CD14-positive monocyte (primary cell): ENCODE measurements around the gene LNX2. TPM values are rescaled to one million over a fixed set of nuclear protein-coding genes. Genes with fewer than 3 reads are reported as not detected.

Experiments
- DNase-seq, 3 donors: peaks; one replicate each; pipeline ENCODE4 v3.0.0-alpha.2; 2011 to 2022
- H2AFZ ChIP-seq: 2 replicates; pipeline ENCODE4 v1.6.0; 2012; ENCODE audit warnings: mild to moderate bottlenecking, low read depth, low read length, inconsistent platforms; ENCODE audit not compliant: insufficient read depth, poor library complexity, severe bottlenecking
- H3K27ac ChIP-seq, 2 donors: 1 replicate in 1 of 2; 2 replicates in 1 of 2; pipeline ENCODE4 v1.5.1; 2012 to 2013; ENCODE audit warnings: low read length in 2 of 2, control low read depth in 1 of 2, inconsistent platforms in 1 of 2, low read depth in 1 of 2, mild to moderate bottlenecking in 1 of 2
- H3K27me3 ChIP-seq, 2 donors: one replicate each; pipeline versions ENCODE4 v1.6.0 to v1.6.1; 2011 to 2013; ENCODE audit warnings: low read length in 2 of 2; ENCODE audit not compliant: control insufficient read depth in 2 of 2, insufficient read depth in 2 of 2
- H3K36me3 ChIP-seq, 2 donors: replicated peaks in 1 of 2; 1 replicate in 1 of 2; 2 replicates in 1 of 2; pipeline versions ENCODE4 v1.5.1 to v1.6.1; 2012 to 2013; ENCODE audit warnings: low read length in 2 of 2, control low read depth in 1 of 2, inconsistent platforms in 1 of 2, mild to moderate bottlenecking in 1 of 2; ENCODE audit not compliant: insufficient read depth in 2 of 2, control insufficient read depth in 1 of 2
- H3K4me1 ChIP-seq, 2 donors: 1 replicate in 1 of 2; 2 replicates in 1 of 2; pipeline versions ENCODE4 v1.5.1 to v1.6.1; 2012 to 2013; ENCODE audit warnings: low read length in 2 of 2, control low read depth in 1 of 2, inconsistent platforms in 1 of 2, mild to moderate bottlenecking in 1 of 2, moderate library complexity in 1 of 2; ENCODE audit not compliant: insufficient read depth in 2 of 2, control insufficient read depth in 1 of 2
- H3K4me2 ChIP-seq: replicated peaks from 2 replicates; pipeline ENCODE3; 2012; ENCODE audit warnings: low read length, moderate library complexity, mild to moderate bottlenecking; ENCODE audit not compliant: poor library complexity, severe bottlenecking; ENCODE audit errors: extremely low read depth
- H3K4me3 ChIP-seq, 3 experiments: fragments of 200-600 bp in 1 of 3; sonication (generic) in 1 of 3; replicated peaks in 1 of 3; 1 replicate in 2 of 3; 2 replicates in 1 of 3; pipeline ENCODE4 v1.5.1; 2011 to 2013; ENCODE audit warnings: low read length in 3 of 3, mild to moderate bottlenecking in 3 of 3, control low read depth in 2 of 3, low read depth in 2 of 3, inconsistent platforms in 1 of 3, moderate library complexity in 1 of 3
- H3K79me2 ChIP-seq: 2 replicates; pipeline ENCODE4 v1.6.0; 2012; ENCODE audit warnings: mild to moderate bottlenecking, control low read depth, inconsistent platforms, low read length, moderate library complexity; ENCODE audit not compliant: insufficient read depth
- H3K9ac ChIP-seq: 2 replicates; pipeline ENCODE4 v1.6.0; 2017; ENCODE audit warnings: low read length, mild to moderate bottlenecking; ENCODE audit not compliant: insufficient read depth, poor library complexity, severe bottlenecking
- H3K9me3 ChIP-seq, 2 donors: replicated peaks in 1 of 2; 1 replicate in 1 of 2; 2 replicates in 1 of 2; pipeline versions ENCODE4 v1.5.1 to v1.6.1; 2012 to 2013; ENCODE audit warnings: low read length in 2 of 2, control low read depth in 1 of 2; ENCODE audit not compliant: control insufficient read depth in 1 of 2, insufficient read depth in 1 of 2
- H4K20me1 ChIP-seq: 2 replicates; pipeline ENCODE4 v1.6.0; 2012; ENCODE audit warnings: mild to moderate bottlenecking, low read length, control low read depth, moderate library complexity; ENCODE audit not compliant: insufficient read depth
- H3K27ac Mint-ChIP-seq, 7 donors: one replicate each; pipeline ENCODE4 v1.8.0; 2020; ENCODE audit warnings: mild to moderate bottlenecking in 7 of 7, mixed read lengths in 7 of 7, moderate library complexity in 6 of 7, inconsistent platforms in 2 of 7
- H3K27me3 Mint-ChIP-seq, 3 donors: one replicate each; pipeline ENCODE4 v1.8.0; 2021 to 2022; ENCODE audit warnings: low read depth in 3 of 3, mild to moderate bottlenecking in 3 of 3, mixed read lengths in 3 of 3, moderate library complexity in 3 of 3, inconsistent platforms in 1 of 3
- H3K36me3 Mint-ChIP-seq, 2 donors: one replicate each; pipeline ENCODE4 v1.8.0; 2020; ENCODE audit warnings: mixed read lengths in 2 of 2, inconsistent platforms in 1 of 2, mild to moderate bottlenecking in 1 of 2
- H3K4me1 Mint-ChIP-seq: one replicate; pipeline ENCODE4 v1.8.0; 2020; ENCODE audit warnings: mild to moderate bottlenecking, mixed read lengths
- H3K4me3 Mint-ChIP-seq, 2 donors: one replicate each; pipeline ENCODE4 v1.8.0; 2020; ENCODE audit warnings: mild to moderate bottlenecking in 2 of 2, mixed read lengths in 2 of 2, moderate library complexity in 1 of 2
- H3K9me3 Mint-ChIP-seq, 7 donors: one replicate each; pipeline ENCODE4 v1.8.0; 2020 to 2022; ENCODE audit warnings: mixed read lengths in 7 of 7, mild to moderate bottlenecking in 6 of 7, moderate library complexity in 6 of 7, inconsistent platforms in 2 of 7
- CTCF ChIP-seq: fragments of 200-600 bp; IDR thresholded peaks from one replicate; pipeline ENCODE4 v1.8.0; 2022; ENCODE audit warnings: antibody characterized with exemption, mild to moderate bottlenecking
- WGBS: methylation state at CpG from one replicate; pipeline ENCODE4 v1.1.5; 2013; ENCODE audit warnings: missing lambda C conversion rate; ENCODE audit not compliant: insufficient coverage; 5-methylcytosine and 5-hydroxymethylcytosine counted together
- intact Hi-C, 2 donors: fragments of 100-400 bp; cut with micrococcal nuclease; formaldehyde crosslinking; loops; one replicate each; pipeline versions ENCODE4 v1.15.0 to v1.15.1; 2023
- polyA plus RNA-seq, 3 donors: library from polyadenylated mRNA; depleted of rRNA in 1 of 3; unstranded in 2 of 3; stranded (reverse) in 1 of 3; fragments of 300-500 nt in 2 of 3; fragments of >200 nt in 1 of 3; fragmentation: Illumina TruSeq in 2 of 3; gene quantifications; 1 replicate in 2 of 3; 2 replicates in 1 of 3; pipeline ENCODE4 v1.2.3, GENCODE V29; 2012 to 2021

The LNX2 gene
- polyA plus RNA-seq, 3 donors, result 0.89 to 2.3 (median 1.5) TPM

DNA sequence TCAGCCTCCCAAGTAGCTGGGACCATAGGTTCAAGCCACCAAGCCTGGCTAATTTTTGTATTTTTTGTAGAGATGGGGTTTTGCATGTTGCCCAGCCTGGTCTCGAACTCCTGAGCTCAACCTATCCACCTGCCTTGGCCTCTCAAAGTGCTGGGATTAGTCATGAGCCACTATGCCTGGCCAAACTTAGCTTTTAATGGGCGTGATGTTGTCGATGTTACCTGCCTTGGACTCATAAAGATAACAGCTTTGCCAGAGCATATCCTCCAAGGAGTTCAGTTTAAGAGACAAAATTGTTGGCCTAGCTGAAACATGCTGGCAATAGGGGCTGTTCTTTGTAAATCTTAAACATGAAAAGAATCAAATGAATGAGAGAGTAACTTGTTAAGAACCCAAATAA, 14.5 kb upstream of the LNX2 start:
- H3K4me1 Mint-ChIP-seq, result peaks cover 26% of the 10 kb centered on the region
- WGBS, result 96% methylated on average over 2 of the region's 3 CpGs
- TF ChIP-seq CTCF, result no peak

DNA sequence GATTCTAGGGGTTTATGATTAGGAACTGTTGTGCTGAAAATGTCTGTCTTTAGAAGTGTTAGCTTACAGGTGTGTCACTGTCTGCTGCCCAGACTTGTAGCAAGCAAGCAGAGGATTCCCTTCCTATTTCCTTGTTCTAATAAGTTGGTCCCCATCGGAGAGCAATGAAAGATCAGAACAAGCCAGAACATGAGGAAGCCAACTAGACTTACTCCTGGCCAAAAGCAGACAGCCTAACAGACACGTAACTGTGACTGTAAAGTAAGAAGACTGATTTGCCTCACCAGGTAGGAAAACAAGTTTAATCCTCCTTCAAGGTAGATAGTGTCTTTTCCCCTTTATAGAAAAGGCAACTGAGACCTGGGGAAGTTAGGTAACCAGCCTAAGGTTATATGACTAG, 13.9 kb upstream of the LNX2 start:
- Histone ChIP-seq H3K9ac (no peak overlapping the region), H3K36me3 (peaks cover 14 to 32% of the 10 kb centered on the region in 2 donors), H3K4me3 (no peak overlapping the region), H3K27me3 (no peaks in the 10 kb centered on the region), H3K79me2 (peaks cover 93% of the 10 kb centered on the region), H3K4me1 (peaks cover 0 to 6% of the 10 kb centered on the region in 2 donors), H2AFZ (no peak overlapping the region), H4K20me1 (peaks cover 93% of the 10 kb centered on the region), H3K27ac (peak overlapping the region in 1 of 2 donors; percentile 52), H3K9me3 (no peaks in the 10 kb centered on the region), H3K4me2 (no peak overlapping the region)
- H3K4me3 Mint-ChIP-seq, result no peak overlapping the region
- H3K27me3 Mint-ChIP-seq, result no peaks in the 10 kb centered on the region
- TF ChIP-seq CTCF, result no peak
- H3K27ac Mint-ChIP-seq, result peak overlapping the region in 5 of 7 donors; percentile 10 to 67 (median 52)
- intact Hi-C loops, result no loop called here
- H3K9me3 Mint-ChIP-seq, result no peaks in the 10 kb centered on the region
- peaks cover 14 to 37% of the 10 kb centered on the region in 2 donors for H3K36me3 Mint-ChIP-seq
- no peak for DNase-seq
- WGBS, result no CpG with 5 or more reads among the region's 2 CpGs
- H3K4me1 Mint-ChIP-seq, result peaks cover 26% of the 10 kb centered on the region

More for the DNA sequence above, 14.5 kb upstream of the LNX2 start:
- no peak overlapping the region for H3K9ac ChIP-seq
- intact Hi-C loops, result no loop called here
- H3K4me2 ChIP-seq, result no peak overlapping the region
- peaks cover 0 to 6% of the 10 kb centered on the region in 2 donors for H3K4me1 ChIP-seq
- no peak overlapping the region for H2AFZ ChIP-seq
- Mint-ChIP-seq H3K27me3 (no peaks in the 10 kb centered on the region), H3K4me3 (no peak overlapping the region), H3K9me3 (no peaks in the 10 kb centered on the region), H3K27ac (peak overlapping the region in 6 of 7 donors; percentile 36 to 76 (median 58)), H3K36me3 (peaks cover 14 to 37% of the 10 kb centered on the region in 2 donors)
- H4K20me1 ChIP-seq, result peaks cover 94% of the 10 kb centered on the region
- no peaks in the 10 kb centered on the region for H3K27me3 ChIP-seq
- no peak overlapping the region for H3K4me3 ChIP-seq
- peaks cover 14 to 32% of the 10 kb centered on the region in 2 donors for H3K36me3 ChIP-seq
- no peak for DNase-seq
- H3K27ac ChIP-seq, result peak overlapping the region; percentile 27 to 52
- peaks cover 94% of the 10 kb centered on the region for H3K79me2 ChIP-seq
- H3K9me3 ChIP-seq, result no peaks in the 10 kb centered on the region
